ENCODE results near the gene NCK2.

DNA sequence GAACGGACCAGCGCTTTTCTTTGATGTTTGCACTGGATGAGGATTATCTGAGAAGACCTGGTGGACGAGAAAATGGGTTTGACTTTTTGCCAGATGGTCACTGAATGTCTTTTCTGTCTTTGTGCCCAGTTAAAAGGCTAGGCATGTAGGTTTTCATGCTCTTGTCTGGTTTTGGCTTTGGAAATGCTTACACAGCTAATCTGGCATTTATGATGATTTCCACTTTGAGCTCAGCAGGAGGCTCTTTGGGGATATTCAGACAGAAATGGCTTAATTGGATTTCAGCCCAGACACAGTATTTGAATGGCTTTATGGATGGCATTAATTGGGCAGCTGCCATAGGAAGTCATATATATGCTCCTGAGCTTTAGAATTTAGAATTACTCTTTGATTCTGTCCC is 59.6 kb downstream of the NCK2 start:
- TF ChIP-seq, protein P1, sequence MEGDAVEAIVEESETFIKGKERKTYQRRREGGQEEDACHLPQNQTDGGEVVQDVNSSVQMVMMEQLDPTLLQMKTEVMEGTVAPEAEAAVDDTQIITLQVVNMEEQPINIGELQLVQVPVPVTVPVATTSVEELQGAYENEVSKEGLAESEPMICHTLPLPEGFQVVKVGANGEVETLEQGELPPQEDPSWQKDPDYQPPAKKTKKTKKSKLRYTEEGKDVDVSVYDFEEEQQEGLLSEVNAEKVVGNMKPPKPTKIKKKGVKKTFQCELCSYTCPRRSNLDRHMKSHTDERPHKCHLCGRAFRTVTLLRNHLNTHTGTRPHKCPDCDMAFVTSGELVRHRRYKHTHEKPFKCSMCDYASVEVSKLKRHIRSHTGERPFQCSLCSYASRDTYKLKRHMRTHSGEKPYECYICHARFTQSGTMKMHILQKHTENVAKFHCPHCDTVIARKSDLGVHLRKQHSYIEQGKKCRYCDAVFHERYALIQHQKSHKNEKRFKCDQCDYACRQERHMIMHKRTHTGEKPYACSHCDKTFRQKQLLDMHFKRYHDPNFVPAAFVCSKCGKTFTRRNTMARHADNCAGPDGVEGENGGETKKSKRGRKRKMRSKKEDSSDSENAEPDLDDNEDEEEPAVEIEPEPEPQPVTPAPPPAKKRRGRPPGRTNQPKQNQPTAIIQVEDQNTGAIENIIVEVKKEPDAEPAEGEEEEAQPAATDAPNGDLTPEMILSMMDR (conservative IDR thresholded peaks at IDR 0.05; ENCODE audit: low read depth, low read length), result no peak
- TF ChIP-seq EZH2 (IDR thresholded peaks at IDR 0.05; ENCODE audit: low read length, unreplicated experiment) (no peak), EZH2phosphoT487 (IDR thresholded peaks at IDR 0.05; ENCODE audit: borderline replicate concordance, low read length) (no peak)
